ENCODE measurements around the gene PPP1R1C. TPM values are rescaled to one million over a fixed set of nuclear protein-coding genes. Genes with fewer than 3 reads are reported as not detected.
A peak's percentile ranks its signal among the peaks of the same experiment; 100 is the strongest.
"Not testable (repeated sequence)": the region's sequence is repeated elsewhere in the genome, so short reads cannot be mapped to it uniquely, and the experiment has no call there.

The PPP1R1C gene
- polyA plus RNA-seq, 4 donors, result 0.33 to 2.4 TPM; not detected in 2

DNA sequence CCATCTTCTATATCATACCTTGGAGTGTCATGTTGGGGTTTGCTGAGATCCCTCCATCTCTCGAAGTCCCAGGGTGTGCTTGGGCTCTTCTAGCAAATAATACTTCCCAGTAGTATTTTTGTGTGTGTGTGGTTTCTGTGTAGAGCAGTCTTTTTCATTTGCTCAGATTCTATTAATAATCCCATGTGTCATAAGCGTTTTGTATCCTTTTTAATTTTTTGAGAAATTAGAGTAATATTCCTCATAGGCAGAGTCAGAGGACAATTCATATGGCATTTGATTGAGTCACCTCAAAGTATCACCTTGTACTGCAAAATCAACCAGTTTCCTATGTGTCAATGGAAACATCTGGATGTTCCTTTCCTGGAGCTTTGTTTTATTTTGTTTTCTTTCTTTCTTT, 37.4 kb upstream of the PPP1R1C start:
- no peaks in the 10 kb centered on the region for H3K9me3 ChIP-seq (ENCODE audit: control insufficient read depth in 2 of 2, insufficient read depth in 1 of 2, low read depth in 1 of 2, low read length in 1 of 2)
- H3K36me3 ChIP-seq (ENCODE audit: control insufficient read depth in 3 of 3, insufficient read depth in 2 of 3, low read depth in 1 of 3, low read length in 3 of 3), result no peaks in the 10 kb centered on the region
- H3K4me3 ChIP-seq (ENCODE audit: low read depth in 1 of 3, low read length in 3 of 3), result no peak overlapping the region
- H3K4me1 ChIP-seq (ENCODE audit: control insufficient read depth in 3 of 3, insufficient read depth in 2 of 3, low read depth in 1 of 3, low read length in 2 of 3), result peaks cover 0 to 11% (median 3%) of the 10 kb centered on the region in 3 donors
- DNase-seq (no peak), FAIRE-seq (no peak)
- WGBS, 3 donors, result 85 to 91% (median 86%) methylated on average over 2 of the region's 2 CpGs
- H3K27me3 ChIP-seq (ENCODE audit: control insufficient read depth in 3 of 3, insufficient read depth in 3 of 3, low read length in 3 of 3), result no peaks in the 10 kb centered on the region
- H3K27ac ChIP-seq (ENCODE audit: low read depth in 1 of 3, low read length in 2 of 3), result no peak overlapping the region

DNA sequence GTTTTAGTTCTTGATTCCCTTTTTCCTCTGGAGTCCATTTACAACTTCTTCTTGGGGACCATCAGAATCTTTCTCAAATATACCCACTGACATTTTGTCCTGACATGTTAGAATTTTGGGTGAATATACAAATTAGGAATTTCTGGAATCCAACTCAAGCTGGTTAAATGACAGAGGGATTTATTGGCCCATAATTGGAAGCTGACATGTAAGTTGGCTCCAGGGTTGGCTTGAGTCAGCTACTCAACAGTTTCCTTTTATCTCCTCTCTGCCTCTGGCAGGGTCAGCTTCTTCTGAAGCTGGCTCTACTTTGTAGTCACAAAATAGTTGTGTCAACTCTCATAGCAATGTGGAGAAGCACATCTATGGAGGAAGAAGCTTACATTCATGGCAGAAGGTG, 36.6 kb upstream of the PPP1R1C start:
- H3K9me3 ChIP-seq (ENCODE audit: control insufficient read depth in 2 of 2, insufficient read depth in 1 of 2, low read depth in 1 of 2, low read length in 1 of 2), result no peaks in the 10 kb centered on the region
- H3K27me3 ChIP-seq (ENCODE audit: control insufficient read depth in 3 of 3, insufficient read depth in 3 of 3, low read length in 3 of 3), result no peaks in the 10 kb centered on the region
- no peaks in the 10 kb centered on the region for H3K36me3 ChIP-seq (ENCODE audit: control insufficient read depth in 3 of 3, insufficient read depth in 2 of 3, low read depth in 1 of 3, low read length in 3 of 3)
- no peak overlapping the region for H3K27ac ChIP-seq (ENCODE audit: low read depth in 1 of 3, low read length in 2 of 3)
- H3K4me3 ChIP-seq (ENCODE audit: low read depth in 1 of 3, low read length in 3 of 3), result no peak overlapping the region
- DNase-seq (no peak), FAIRE-seq (no peak)
- peaks cover 0 to 14% (median 1%) of the 10 kb centered on the region in 3 donors for H3K4me1 ChIP-seq (ENCODE audit: control insufficient read depth in 3 of 3, insufficient read depth in 2 of 3, low read depth in 1 of 3, low read length in 2 of 3)

DNA sequence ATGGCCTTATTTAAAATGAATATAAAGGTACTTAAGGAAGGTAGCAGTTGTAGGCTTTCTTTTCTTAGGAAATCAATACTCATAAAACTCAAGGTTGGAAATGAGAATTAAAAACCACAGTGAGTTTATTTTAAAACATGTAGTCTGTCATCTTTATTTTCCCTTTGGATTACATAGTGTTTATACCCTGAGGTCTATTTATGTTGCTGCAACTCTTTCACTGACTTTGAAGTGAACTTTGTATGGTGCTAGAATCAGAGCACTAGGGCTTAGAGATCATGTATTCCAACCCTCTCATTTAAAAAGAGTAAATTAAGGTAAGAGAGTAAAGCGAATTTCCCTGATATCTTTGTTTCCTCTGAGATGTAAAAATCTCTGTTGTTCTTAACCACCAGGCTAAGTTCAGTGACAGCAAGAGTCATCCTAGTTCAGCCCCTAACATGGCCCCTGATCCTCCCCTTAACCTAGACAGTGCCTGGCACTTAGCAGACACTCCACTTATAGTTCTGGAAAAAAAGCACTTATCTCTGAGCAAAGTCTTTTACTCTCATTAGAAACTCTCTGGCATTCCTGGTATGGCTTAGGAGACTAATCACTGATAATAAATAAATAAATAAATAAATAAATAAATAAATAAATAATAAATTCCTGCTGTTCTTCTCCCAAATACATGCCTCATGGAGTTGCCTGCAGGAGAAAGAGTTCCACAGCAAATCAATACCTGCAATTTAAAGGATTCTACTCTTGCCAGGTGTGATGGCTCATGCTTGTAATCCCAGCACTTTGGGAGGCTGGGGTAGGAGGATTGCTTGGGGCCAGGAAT, 33.0 kb upstream of the PPP1R1C start:
- H3K27me3 ChIP-seq (ENCODE audit: control insufficient read depth in 3 of 3, insufficient read depth in 3 of 3, low read length in 3 of 3), result no peaks in the 10 kb centered on the region
- H3K27ac ChIP-seq (ENCODE audit: low read depth in 1 of 3, low read length in 2 of 3), result no peak overlapping the region
- no peak for FAIRE-seq
- no peaks in the 10 kb centered on the region for H3K36me3 ChIP-seq (ENCODE audit: control insufficient read depth in 3 of 3, insufficient read depth in 2 of 3, low read depth in 1 of 3, low read length in 3 of 3)
- no peak overlapping the region for H3K4me3 ChIP-seq (ENCODE audit: low read depth in 1 of 3, low read length in 3 of 3)
- peak in 1 of 2 donors; percentile 57 for DNase-seq
- H3K4me1 ChIP-seq (ENCODE audit: control insufficient read depth in 3 of 3, insufficient read depth in 2 of 3, low read depth in 1 of 3, low read length in 2 of 3), result peaks cover 0 to 11% (median 0%) of the 10 kb centered on the region in 3 donors
- 85 to 97% (median 89%) methylated on average over 1 of the region's 1 CpG for WGBS, 3 donors
- H3K9me3 ChIP-seq (ENCODE audit: control insufficient read depth in 2 of 2, insufficient read depth in 1 of 2, low read depth in 1 of 2, low read length in 1 of 2), result no peaks in the 10 kb centered on the region

DNA sequence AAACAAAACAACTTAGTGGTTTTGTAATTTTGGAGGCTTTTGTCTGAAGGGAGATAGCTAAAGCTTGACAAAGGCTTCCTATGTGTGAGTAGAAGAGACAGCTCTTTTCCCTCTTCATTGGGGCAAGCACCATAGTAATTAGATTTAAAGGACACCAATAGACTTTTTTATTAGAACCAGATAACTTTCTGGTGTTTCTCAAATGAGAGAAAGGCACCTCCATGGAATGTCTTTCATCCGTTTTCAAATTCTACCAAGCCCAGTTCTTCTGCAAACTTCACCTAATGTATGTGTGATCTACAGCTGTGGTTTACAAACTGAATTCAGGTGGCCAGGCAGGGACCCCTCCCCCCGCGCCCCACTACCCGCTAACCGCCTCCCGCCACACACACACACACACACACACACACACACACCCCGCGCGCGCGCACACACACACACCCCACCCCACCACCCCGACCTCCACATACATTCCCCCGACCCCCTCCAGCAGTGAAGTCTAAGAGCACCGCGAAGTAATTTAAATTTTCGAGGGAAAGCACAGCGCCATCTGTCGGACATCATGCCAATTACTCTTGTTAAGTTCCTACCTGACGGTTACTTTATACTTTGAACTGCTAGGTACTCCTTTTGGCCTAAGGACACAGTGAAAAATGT, 31.6 kb upstream of the PPP1R1C start:
- H3K4me1 ChIP-seq (ENCODE audit: control insufficient read depth in 3 of 3, insufficient read depth in 2 of 3, low read depth in 1 of 3, low read length in 2 of 3), result peaks cover 3 to 11% (median 4%) of the 10 kb centered on the region in 3 donors
- H3K36me3 ChIP-seq (ENCODE audit: control insufficient read depth in 3 of 3, insufficient read depth in 2 of 3, low read depth in 1 of 3, low read length in 3 of 3), result no peaks in the 10 kb centered on the region
- no peaks in the 10 kb centered on the region for H3K9me3 ChIP-seq (ENCODE audit: control insufficient read depth in 2 of 2, insufficient read depth in 1 of 2, low read depth in 1 of 2, low read length in 1 of 2)
- 3 to 6% (median 5%) methylated on average over 19 of the region's 19 CpGs for WGBS, 3 donors
- H3K27ac ChIP-seq (ENCODE audit: low read depth in 1 of 3, low read length in 2 of 3), result no peak overlapping the region
- FAIRE-seq (no peak), DNase-seq (peak; percentile 77 to 86)
- H3K4me3 ChIP-seq (ENCODE audit: low read depth in 1 of 3, low read length in 3 of 3), result peak overlapping the region; percentile 6 to 35 (median 29)
- H3K27me3 ChIP-seq (ENCODE audit: control insufficient read depth in 3 of 3, insufficient read depth in 3 of 3, low read length in 3 of 3), result no peaks in the 10 kb centered on the region

DNA sequence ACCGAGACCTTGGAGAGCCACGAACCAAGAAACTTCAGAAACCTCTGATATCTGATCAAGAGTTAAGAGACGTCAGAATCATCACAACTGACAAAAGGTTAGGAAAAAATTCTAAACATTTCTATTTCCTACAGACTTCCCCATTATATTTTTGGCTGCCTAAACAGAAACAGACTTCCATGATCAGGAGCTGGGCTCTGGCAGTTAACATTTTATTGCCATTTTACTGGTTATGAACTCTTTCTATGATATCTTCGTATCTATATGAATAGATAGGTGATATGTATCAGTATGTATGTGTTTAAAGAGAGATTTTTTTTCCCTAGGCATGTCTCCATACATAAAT, 31.1 kb upstream of the PPP1R1C start:
- peak overlapping the region in 2 of 3 donors; percentile 6 to 35 for H3K4me3 ChIP-seq (ENCODE audit: low read depth in 1 of 3, low read length in 3 of 3)
- H3K27ac ChIP-seq (ENCODE audit: low read depth in 1 of 3, low read length in 2 of 3), result no peak overlapping the region
- 8 to 20% (median 12%) methylated on average over 4 of the region's 4 CpGs for WGBS, 3 donors
- peaks cover 3 to 11% (median 4%) of the 10 kb centered on the region in 3 donors for H3K4me1 ChIP-seq (ENCODE audit: control insufficient read depth in 3 of 3, insufficient read depth in 2 of 3, low read depth in 1 of 3, low read length in 2 of 3)
- H3K9me3 ChIP-seq (ENCODE audit: control insufficient read depth in 2 of 2, insufficient read depth in 1 of 2, low read depth in 1 of 2, low read length in 1 of 2), result no peaks in the 10 kb centered on the region
- no peak for DNase-seq
- no peaks in the 10 kb centered on the region for H3K36me3 ChIP-seq (ENCODE audit: control insufficient read depth in 3 of 3, insufficient read depth in 2 of 3, low read depth in 1 of 3, low read length in 3 of 3)
- no peaks in the 10 kb centered on the region for H3K27me3 ChIP-seq (ENCODE audit: control insufficient read depth in 3 of 3, insufficient read depth in 3 of 3, low read length in 3 of 3)
- no peak for FAIRE-seq

DNA sequence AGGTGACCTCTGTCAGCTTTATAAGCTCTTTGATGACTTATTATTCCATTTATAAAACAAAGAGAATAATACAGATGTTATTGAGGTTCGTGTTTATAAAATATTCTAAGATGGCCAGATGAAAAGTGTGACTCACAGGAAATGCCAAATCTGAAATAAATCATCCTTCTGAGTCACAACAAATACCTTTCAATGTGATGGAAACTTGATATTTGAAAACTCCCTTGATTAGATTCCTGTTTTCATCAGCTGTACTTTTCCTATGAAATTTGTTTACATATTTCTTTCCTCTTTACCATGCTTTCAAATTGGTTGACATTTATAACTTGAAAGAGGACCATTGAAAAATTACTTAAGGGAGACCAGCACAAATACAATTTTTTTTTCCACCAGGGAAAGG, 30.6 kb upstream of the PPP1R1C start:
- H3K9me3 ChIP-seq (ENCODE audit: control insufficient read depth in 2 of 2, insufficient read depth in 1 of 2, low read depth in 1 of 2, low read length in 1 of 2), result no peaks in the 10 kb centered on the region
- no peak overlapping the region for H3K27ac ChIP-seq (ENCODE audit: low read depth in 1 of 3, low read length in 2 of 3)
- no peaks in the 10 kb centered on the region for H3K27me3 ChIP-seq (ENCODE audit: control insufficient read depth in 3 of 3, insufficient read depth in 3 of 3, low read length in 3 of 3)
- H3K4me3 ChIP-seq (ENCODE audit: low read depth in 1 of 3, low read length in 3 of 3), result no peak overlapping the region
- peaks cover 3 to 11% (median 4%) of the 10 kb centered on the region in 3 donors for H3K4me1 ChIP-seq (ENCODE audit: control insufficient read depth in 3 of 3, insufficient read depth in 2 of 3, low read depth in 1 of 3, low read length in 2 of 3)
- H3K36me3 ChIP-seq (ENCODE audit: control insufficient read depth in 3 of 3, insufficient read depth in 2 of 3, low read depth in 1 of 3, low read length in 3 of 3), result no peaks in the 10 kb centered on the region
- WGBS, 3 donors, result 26 to 54% (median 38%) methylated on average over 1 of the region's 1 CpG
- no peak for DNase-seq
- no peak for FAIRE-seq

DNA sequence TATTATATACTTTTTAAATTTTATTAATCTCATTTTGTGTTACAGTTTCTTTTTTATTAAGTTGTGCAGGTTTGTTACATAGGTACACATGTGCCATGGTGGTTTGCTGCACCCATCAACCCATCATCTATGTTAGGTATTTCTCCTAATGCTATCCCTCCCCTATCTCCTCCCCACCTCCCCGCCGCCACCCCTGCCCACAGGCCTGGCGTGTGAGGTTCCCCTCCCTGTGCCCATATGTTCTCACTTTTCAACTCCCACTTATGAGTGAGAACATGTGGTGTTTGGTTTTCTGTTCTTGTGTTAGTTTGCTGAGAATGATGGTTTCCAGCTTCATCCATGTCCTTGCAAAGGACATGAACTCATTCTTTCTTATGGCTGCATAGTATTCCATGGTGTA, 29.8 kb upstream of the PPP1R1C start:
- 88 to 95% (median 94%) methylated on average over 3 of the region's 3 CpGs for WGBS, 3 donors
- H3K4me3 ChIP-seq (ENCODE audit: low read depth in 1 of 3, low read length in 3 of 3); H3K27me3 ChIP-seq (ENCODE audit: control insufficient read depth in 3 of 3, insufficient read depth in 3 of 3, low read length in 3 of 3); H3K9me3 ChIP-seq (ENCODE audit: control insufficient read depth in 2 of 2, insufficient read depth in 1 of 2, low read depth in 1 of 2, low read length in 1 of 2); H3K36me3 ChIP-seq (ENCODE audit: control insufficient read depth in 3 of 3, insufficient read depth in 2 of 3, low read depth in 1 of 3, low read length in 3 of 3); FAIRE-seq; H3K27ac ChIP-seq (ENCODE audit: low read depth in 1 of 3, low read length in 2 of 3); DNase-seq: not testable (repeated sequence)
- H3K4me1 ChIP-seq (ENCODE audit: control insufficient read depth in 3 of 3, insufficient read depth in 2 of 3, low read depth in 1 of 3, low read length in 2 of 3), result peaks cover 3 to 11% (median 4%) of the 10 kb centered on the region in 3 donors

DNA sequence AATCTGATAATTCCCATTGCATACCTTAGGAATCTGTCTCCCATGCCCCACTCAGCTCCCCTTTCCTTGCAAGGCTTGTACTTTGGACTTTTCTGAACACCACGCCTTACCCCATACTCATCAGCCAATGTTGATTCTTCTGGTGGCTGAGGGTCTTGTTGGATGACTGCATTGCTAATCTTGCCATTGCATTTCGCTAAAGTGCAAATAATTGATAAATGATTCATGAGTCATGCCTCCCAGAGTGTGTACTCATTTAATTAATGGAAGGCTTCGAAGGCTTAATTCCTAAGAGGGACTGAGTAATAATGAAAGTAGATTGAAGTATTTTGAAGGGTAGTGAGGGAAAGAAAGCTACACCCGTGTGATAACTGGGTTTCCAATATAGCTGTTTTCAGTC, 28.0 kb upstream of the PPP1R1C start:
- H3K4me1 ChIP-seq (ENCODE audit: control insufficient read depth in 3 of 3, insufficient read depth in 2 of 3, low read depth in 1 of 3, low read length in 2 of 3), result peaks cover 3 to 9% (median 4%) of the 10 kb centered on the region in 3 donors
- H3K36me3 ChIP-seq (ENCODE audit: control insufficient read depth in 3 of 3, insufficient read depth in 2 of 3, low read depth in 1 of 3, low read length in 3 of 3), result no peaks in the 10 kb centered on the region
- no peak overlapping the region for H3K4me3 ChIP-seq (ENCODE audit: low read depth in 1 of 3, low read length in 3 of 3)
- DNase-seq (peak; percentile 16 to 28), FAIRE-seq (no peak)
- no peaks in the 10 kb centered on the region for H3K9me3 ChIP-seq (ENCODE audit: control insufficient read depth in 2 of 2, insufficient read depth in 1 of 2, low read depth in 1 of 2, low read length in 1 of 2)
- no peak overlapping the region for H3K27ac ChIP-seq (ENCODE audit: low read depth in 1 of 3, low read length in 2 of 3)
- WGBS, 3 donors, result 18 to 44% (median 27%) methylated on average over 4 of the region's 4 CpGs
- no peaks in the 10 kb centered on the region for H3K27me3 ChIP-seq (ENCODE audit: control insufficient read depth in 3 of 3, insufficient read depth in 3 of 3, low read length in 3 of 3)
